AG04450 (cell line): ENCODE data around the gene NHERF2. TPM values are rescaled to one million over a fixed set of nuclear protein-coding genes. Genes with fewer than 3 reads are reported as not detected.

Experiments
- CTCF ChIA-PET: fragments of 300-600, 350-600 bp; formaldehyde crosslinking; extraction: SDS; loops from one replicate; lab custom pipeline; 2022; ENCODE audit warnings: antibody characterized with exemption, inconsistent platforms; lab: Charles Lee
- POLR2A ChIA-PET: fragments of 350-600 bp; formaldehyde crosslinking; extraction: SDS; loops from one replicate; lab custom pipeline; 2021; ENCODE audit warnings: antibody characterized with exemption, inconsistent platforms; lab: Yijun Ruan, JAX
- DNase-seq: peaks from one replicate; pipeline ENCODE4 v3.0.0-alpha.2; 2011; ENCODE audit warnings: low read depth, low spot score
- H3K27ac ChIP-seq: one replicate; pipeline ENCODE4 v1.5.1; 2012; ENCODE audit warnings: low read depth, low read length, control low read depth
- H3K27me3 ChIP-seq: one replicate; pipeline ENCODE4 v1.6.0; 2012; ENCODE audit warnings: low read length; ENCODE audit not compliant: control insufficient read depth, insufficient read depth
- H3K4me3 ChIP-seq: 2 replicates; pipeline ENCODE4 v1.5.1; 2011; ENCODE audit warnings: mild to moderate bottlenecking, low read depth, low read length, control low read depth
- H3K9me3 ChIP-seq: 2 replicates; pipeline ENCODE4 v1.5.1; 2012; ENCODE audit warnings: low read length; ENCODE audit not compliant: control insufficient read depth, insufficient read depth
- polyA plus RNA-seq: library from polyadenylated mRNA; depleted of rRNA; stranded (reverse); fragments of >200 nt; gene quantifications from 2 replicates; pipeline ENCODE4 v1.2.3, GENCODE V29; 2011
- TF ChIP-seq, protein P1 (sequence below): IDR thresholded peaks from 2 replicates; pipeline ENCODE4 v1.5.1; 2011; ENCODE audit warnings: low read depth, low read length, control low read depth, inconsistent platforms

The NHERF2 gene
- polyA plus RNA-seq, 1 experiment = 16.7 TPM

DNA sequence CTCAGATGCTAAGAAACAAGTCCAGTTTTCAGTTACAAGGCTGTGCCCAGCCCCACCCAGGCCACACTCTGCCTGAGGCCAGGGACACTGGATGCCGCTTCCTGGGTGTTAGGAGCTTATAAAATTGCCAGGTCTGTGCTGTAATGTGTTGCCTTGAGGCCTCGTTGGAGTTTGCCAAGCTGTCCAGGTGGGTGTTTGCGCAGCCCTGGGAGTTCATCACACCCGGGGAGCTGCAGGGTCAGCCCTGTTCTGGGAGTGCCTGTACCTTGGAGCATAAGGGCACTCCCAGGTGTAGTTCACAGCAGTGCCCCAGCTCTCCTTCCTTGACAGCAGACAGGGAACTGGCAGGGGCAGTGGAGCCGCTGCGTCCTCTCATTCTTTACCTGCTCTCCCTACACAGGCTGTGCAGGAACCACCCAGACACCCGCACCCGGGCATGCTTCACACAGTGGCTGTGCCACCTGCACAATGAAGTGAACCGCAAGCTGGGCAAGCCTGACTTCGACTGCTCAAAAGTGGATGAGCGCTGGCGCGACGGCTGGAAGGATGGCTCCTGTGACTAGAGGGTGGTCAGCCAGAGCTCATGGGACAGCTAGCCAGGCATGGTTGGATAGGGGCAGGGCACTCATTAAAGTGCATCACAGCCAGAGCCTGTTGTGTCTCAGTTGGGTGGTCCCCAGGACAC lies 41.1 kb upstream of the NHERF2 start:
- peak overlapping the region; percentile 74 for H3K4me3 ChIP-seq
- TF ChIP-seq, protein P1, sequence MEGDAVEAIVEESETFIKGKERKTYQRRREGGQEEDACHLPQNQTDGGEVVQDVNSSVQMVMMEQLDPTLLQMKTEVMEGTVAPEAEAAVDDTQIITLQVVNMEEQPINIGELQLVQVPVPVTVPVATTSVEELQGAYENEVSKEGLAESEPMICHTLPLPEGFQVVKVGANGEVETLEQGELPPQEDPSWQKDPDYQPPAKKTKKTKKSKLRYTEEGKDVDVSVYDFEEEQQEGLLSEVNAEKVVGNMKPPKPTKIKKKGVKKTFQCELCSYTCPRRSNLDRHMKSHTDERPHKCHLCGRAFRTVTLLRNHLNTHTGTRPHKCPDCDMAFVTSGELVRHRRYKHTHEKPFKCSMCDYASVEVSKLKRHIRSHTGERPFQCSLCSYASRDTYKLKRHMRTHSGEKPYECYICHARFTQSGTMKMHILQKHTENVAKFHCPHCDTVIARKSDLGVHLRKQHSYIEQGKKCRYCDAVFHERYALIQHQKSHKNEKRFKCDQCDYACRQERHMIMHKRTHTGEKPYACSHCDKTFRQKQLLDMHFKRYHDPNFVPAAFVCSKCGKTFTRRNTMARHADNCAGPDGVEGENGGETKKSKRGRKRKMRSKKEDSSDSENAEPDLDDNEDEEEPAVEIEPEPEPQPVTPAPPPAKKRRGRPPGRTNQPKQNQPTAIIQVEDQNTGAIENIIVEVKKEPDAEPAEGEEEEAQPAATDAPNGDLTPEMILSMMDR = no peak
- H3K9me3 ChIP-seq = peaks cover 3% of the 10 kb centered on the region; the same call in 1 of the 2 replicates
- no peak for DNase-seq
- peaks cover 33% of the 10 kb centered on the region for H3K27me3 ChIP-seq
- ChIA-PET CTCF (interaction anchor here (1.1 to 3.7 kb wide), 2 partner anchors 18 to 155 kb away, joined by 3 to 17 read pairs; no protein-coding TSS in a partner anchor), POLR2A (interaction anchor here (1.5 to 1.8 kb wide), 2 partner anchors 21 kb away, joined by 4 to 20 read pairs; partner anchors contain the start of gene RPS2)
- H3K27ac ChIP-seq = no peak overlapping the region

DNA sequence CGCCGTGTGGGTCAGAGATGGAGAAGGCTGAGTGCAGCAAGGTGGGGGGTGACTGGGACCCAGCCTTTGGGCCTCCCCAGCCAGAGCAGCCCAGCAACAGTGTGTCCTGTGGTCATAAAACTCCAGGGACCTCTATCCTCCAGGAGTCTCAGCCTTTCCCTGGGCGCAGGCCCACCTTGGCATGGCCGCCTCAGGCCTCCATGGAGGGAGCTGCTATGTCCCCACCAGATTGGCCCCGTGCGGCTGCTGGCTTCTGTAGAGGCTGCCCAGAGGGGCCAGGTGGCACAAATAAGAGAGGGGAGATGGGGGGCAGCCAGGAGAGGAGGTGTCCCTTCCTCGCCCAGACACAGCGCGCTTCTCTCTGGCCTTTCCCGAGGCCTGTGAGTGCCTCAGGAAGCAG lies 39.5 kb upstream of the NHERF2 start:
- Histone ChIP-seq H3K27me3 (peaks cover 29% of the 10 kb centered on the region), H3K27ac (no peak overlapping the region), H3K9me3 (peaks cover 3% of the 10 kb centered on the region; the same call in 1 of the 2 replicates), H3K4me3 (no peak overlapping the region)
- ChIA-PET CTCF (interaction anchor here (1.1 to 3.7 kb wide), 3 partner anchors 17 to 153 kb away, joined by 3 to 17 read pairs (median 6); no protein-coding TSS in a partner anchor), POLR2A (no interaction called here)
- no peak for DNase-seq
- TF ChIP-seq, protein P1 = no peak

DNA sequence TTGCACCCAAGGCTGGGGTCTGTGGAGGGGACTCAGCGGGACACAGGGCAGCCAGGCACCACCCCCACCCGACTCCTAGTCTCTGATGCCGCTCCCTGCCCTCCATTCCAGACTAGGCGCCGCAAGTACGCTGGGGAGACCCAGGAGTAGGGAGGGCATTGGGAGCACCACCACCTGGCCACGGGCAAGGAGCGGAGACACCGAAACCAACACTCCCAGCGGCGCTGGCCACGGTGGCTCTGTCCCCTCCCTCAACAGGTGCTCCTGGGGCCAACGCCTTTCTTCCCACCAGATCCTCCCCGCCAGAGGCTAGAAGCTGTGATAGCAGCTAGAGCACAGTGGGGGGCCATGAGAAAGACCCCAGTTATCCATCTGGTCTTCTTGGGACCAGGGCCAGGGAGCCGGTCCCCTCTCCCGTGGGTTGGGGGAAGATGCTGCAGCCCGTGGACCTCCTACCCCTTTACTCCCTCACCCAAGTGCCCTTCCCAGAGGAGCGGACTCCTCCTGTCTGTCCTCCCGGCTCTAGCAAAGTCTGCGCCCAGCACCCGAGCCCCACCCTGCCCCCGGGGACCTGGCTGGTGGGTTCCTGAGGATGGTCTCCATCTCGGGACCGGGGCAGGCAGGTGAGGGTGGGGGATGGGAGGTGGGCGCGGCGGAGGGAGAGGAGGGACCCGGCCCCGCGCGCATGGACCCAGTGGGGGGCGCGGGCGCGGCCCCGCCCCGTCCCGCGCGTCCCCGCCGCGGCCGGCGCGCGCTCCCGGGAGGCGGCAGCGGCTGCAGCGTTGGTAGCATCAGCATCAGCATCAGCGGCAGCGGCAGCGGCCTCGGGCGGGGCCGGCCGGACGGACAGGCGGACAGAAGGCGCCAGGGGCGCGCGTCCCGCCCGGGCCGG lies 37.2 kb upstream of the NHERF2 start, which contains the start of gene SYNGR3:
Gene SYNGR3 (plus strand): TSS at position 762 of the 892 bp plus-strand sequence. CDS start 133 bp downstream, outside the sequence.
- Histone ChIP-seq H3K4me3 (peak within 1 kb of the TSS; percentile 32), H3K9me3 (peaks cover 12% of the 10 kb centered on the region; the same call in 1 of the 2 replicates), H3K27me3 (peaks cover 21% of the 10 kb centered on the region), H3K27ac (no peak within 1 kb of the TSS)
- DNase-seq = no peak
- CTCF ChIA-PET = no interaction called here
- TF ChIP-seq, protein P1 = no peak
- POLR2A ChIA-PET = no interaction called here

DNA sequence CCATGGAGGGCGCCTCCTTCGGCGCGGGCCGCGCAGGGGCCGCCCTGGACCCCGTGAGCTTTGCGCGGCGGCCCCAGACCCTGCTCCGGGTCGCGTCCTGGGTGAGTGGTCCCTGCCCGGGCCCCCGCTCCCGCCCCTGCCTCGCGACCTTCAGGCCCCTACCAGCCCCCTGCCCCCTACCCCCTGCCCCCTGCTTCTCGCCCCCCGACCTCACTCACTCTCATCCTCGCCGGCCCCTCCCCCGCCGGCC lies 36.7 kb upstream of the NHERF2 start:
- ChIA-PET POLR2A (interaction anchor here (3.2 kb wide), 1 partner anchor 25 kb away, joined by 10 read pairs; the partner anchor contains the start of gene RPS2), CTCF (no interaction called here)
- Histone ChIP-seq H3K27me3 (peaks cover 21% of the 10 kb centered on the region), H3K27ac (no peak overlapping the region), H3K4me3 (peak overlapping the region; percentile 20; the same call in 1 of the 2 replicates), H3K9me3 (peaks cover 12% of the 10 kb centered on the region; the same call in 1 of the 2 replicates)
- TF ChIP-seq, protein P1 = no peak
- no peak for DNase-seq
